Activated effector memory CD4-positive, alpha-beta T cell treated with anti-CD3 and anti-CD28 coated beads, Interleukin-2, amount 50 U/mL, for 16 hours (primary cell): ENCODE measurements around the gene SMTNL2.
A peak's percentile ranks its signal among the peaks of the same experiment; 100 is the strongest.
"Not testable (repeated sequence)": the region's sequence is repeated elsewhere in the genome, so short reads cannot be mapped to it uniquely, and the experiment has no call there.

Experiments used
- DNase-seq: peaks from one replicate; pipeline ENCODE4 v3.0.0-alpha.2; 2020

The SMTNL2 gene

DNA sequence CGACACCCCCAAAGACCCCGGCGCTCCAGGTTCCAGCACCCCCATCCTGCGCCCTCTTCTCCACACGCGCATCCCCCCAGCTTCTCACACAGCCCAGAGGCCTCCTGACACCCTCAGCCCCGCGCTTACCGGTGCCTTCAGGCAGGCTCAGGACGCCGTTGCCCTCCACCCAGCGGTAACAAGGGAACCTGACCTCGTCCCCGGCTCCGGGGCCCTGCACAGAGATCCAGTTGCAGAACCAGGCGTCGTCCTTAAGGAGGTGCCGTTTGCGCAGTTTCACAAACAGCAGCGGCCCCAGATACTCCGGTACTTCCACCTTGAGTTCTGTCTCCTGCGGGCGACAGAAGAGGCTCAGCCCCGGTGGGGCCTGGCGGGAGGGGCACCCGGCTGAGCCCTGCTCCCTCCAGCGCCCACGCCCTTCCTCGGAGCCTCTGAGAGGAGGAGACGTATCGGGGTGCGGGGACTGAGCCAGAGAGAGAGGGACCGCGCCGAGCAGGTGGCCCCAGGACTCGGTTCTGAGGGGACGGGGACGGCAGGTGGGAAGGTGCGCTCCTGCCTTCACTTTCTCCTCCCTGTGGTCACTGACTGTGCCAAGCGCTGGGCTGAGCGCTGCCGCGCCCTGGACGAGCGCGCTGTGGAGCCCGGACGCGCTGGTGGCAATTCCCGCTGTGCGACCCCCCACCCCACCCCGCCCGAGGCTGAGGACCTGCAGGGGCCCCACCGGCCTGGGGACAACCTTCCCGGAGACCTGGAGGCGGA, 55.2 kb downstream of the SMTNL2 start:
- peak; percentile 67 for DNase-seq

DNA sequence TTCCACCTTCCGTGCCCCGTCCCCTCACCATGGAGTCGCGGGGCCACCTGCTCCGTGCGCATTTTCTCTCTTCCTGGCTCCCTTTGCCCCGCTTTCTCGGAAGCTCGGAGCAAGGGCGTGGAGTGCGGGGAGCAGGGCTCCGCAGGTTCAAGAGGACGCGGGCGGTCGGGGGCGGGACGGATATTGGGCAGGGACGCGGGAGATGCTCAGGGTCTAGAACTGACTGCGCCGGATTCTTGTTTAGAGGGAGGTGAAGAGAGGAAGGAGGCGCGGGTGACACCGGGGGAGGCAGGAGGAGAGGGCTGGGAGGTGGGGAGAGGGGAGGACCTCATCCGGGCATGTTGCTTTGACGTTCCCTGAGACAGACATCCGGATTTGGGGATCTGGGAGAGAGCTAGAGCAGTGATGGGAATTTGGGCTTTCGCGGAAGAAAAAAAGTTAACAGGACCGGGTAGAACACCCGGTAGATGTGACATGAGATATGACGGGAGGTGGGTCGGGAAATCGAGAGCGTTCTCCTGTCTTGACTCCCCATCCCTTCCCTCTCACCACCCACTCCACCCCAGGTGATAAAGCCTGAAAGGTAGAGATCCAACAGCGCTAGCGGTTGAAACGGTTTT, 56.4 kb downstream of the SMTNL2 start:
- DNase-seq, result not testable (repeated sequence)

DNA sequence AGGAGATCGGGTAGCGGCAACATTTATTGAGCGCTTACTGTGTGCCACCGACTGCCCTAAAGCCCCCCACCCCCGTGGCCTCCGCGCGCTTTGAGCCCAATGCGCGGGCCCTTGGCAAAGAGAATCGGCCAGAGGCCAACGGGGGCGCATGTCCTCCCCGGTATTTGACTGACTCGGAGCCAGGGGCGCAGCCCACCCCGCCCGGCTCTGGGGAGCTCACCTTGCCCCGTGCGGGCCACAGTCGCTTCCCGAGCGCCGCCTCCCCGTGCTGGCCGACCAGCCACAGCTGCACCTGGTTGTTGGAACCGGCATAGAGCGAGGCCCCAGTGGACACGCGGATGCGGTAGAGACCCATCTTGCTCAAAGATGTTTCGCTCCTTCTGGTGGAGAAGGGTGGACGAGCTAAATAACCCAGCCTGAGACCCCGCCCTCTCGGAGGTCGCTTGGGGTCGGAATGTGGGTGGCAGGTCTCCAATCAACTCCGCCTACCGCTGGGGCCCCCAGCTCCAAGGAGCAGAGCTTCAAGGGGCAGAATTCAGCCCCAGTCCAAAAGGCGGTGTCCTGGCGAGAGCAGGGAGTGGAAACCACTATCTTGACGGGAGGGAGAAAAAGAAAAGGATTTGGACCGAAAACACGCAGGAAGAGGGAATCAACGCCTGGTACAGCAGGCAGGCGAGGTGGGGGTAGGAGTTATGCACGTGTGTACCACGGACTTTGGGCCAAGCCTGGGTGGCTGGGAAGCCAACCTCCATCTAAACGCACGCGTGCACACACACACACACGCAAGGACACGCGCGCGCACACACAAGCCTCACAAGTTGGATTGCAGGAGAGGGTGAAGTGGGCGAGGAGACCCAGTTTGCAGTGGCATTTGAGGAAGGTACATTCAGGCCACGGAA, 57.2 kb downstream of the SMTNL2 start, which contains the start of gene ALOX15:
Gene ALOX15, minus strand, starts transcription at position 382 of the 899 bp plus-strand sequence. Its CDS starts 27 bp downstream, at position 355.
- no peak for DNase-seq

DNA sequence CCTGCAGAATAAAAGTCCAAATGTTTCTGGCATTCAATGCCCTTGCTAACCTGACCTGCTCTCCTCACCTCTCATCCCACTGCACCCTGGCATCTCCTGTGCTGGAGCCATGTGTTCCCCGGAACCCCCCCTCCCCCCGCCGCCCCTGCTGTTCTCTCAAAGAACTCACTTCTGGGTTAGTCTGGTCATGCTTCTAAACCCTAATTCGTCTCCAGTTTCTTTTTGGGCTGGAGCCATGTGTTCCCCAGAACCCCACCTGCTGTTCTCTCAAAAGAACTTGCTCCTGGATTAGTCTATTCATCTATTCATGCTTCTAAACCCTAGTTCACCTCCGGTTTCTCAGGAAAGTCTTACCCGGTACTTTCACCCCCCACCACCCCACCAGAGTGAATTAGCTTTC, 58.0 kb downstream of the SMTNL2 start:
- DNase-seq, result no peak

DNA sequence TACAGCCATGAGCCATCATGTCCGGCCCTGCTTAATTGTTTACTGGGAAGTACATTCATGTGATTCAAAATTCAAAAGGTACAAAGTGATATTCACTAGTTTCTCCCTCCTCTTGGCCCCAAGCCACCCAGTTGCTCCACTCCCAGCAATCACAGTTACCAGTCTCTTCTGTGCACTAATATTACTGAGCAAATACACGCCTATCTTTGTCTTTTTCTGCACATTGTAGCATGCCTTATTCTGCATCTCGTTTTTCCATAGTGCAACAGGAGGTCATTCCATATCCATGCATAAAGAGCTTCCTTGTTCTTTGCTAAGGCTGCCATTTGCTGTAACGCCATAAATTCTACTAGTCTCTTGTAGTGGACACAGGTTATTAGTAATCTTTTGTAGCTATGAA, 59.3 kb downstream of the SMTNL2 start:
- DNase-seq, result no peak

DNA sequence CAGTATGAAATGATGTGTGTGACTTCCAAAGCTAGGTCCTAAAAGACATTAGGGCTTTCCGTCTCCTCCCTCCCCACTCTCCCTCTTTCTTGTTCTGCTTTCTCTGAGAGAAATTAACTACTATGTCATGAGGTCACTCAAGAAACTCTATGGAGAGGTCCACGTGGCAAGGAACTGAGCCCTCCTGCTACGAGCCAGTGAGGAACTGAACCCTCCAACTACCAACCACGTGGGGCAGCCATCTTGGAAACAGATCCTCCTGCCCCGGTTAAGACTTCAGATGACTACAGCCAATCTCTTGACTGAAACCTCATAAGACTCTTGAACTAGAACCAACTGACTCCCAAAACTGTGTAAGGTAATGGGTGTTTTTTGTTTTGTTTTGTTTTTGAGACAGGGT, 61.3 kb downstream of the SMTNL2 start:
- DNase-seq, result no peak

DNA sequence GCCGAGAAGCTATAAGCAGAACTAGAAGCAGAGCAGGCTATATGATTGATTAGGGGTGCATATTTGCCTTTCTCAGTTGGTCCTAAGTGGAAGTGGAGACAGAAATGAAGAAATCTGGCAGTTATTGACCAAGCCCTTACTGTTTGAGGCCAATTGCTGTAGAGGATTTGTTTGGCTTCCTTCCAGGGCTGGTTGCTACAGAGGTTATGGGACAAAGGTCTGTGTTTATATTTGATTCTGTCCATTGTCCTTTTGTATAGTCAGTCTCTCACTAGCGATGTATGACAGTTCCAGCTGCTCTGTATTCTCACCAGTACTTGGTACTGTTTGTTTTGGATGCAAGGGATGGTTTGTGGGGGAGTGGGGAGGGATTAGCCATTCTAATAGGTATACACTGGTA, 64.4 kb downstream of the SMTNL2 start:
- no peak for DNase-seq

DNA sequence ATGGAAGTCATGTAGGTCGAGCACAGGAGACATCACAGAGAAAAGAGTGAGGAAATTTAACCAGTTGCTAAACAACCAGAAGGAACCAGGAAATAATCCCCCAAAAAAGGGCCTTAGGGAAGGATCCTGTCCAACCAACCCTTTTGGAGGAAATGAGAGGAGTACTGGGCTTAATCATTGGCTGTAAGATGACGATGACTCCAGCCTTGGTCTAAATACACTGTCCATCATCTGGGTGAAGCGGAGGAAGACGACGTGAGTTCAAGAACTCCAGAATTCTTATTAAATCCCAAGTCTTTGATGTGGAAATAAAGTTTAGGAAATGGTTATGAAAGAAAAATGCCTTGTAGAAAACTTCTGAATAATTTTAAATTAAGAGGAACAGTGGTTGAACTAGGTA, 68.7 kb downstream of the SMTNL2 start:
- DNase-seq, result no peak

DNA sequence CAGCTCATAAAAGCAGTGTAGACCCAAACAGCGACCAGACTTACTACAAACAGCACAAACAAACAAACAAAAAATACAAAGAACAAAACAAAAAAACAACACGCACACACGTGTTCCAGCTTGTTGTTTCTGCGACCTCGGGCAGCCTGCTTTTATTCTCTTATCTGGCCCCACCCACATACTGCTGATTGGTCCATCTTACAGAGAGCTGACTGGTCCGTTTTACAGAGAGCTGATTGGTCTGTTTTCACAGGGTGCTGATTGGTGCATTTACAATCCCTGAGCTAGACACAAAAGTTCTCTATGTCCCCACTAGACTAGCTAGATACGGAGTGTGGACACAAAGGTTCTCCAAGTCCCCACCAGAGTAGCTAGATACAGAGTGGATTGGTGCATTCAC, 71.6 kb downstream of the SMTNL2 start:
- DNase-seq, result not testable (repeated sequence)

DNA sequence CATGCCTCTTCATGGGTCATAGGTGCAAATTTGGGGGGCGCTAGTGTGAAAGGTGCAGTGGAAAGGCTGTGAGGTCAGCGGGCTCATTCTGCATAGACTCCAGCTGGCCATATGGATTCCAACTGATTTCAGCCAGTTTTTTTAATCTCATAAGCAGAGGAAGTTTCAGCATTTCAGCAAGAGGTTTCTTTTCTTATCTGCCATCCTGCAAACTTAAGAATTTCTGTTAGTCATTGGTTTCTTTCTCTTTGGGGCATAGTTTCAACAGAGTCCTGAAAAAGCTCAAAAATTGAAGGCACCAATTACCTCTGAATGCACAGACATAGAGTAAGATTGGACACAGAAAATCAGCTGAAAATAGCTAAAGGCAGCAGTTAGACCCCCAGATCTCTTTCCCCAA, 73.3 kb downstream of the SMTNL2 start:
- DNase-seq, result no peak
